Endothelial cell of umbilical vein (primary cell): ENCODE measurements around the gene SHOX. TPM values are rescaled to one million over a fixed set of nuclear protein-coding genes. Genes with fewer than 3 reads are reported as not detected.

Source experiments
- BruUV-seq: library from RNA; stranded (reverse); fragments of 400-500 nt; replicated peaks from 2 replicates; lab custom pipeline; 2021; lab: Mats Ljungman, UMichigan
- CTCF ChIA-PET: fragments of 300-600, 350-600 bp; sonication (Branson Sonifier 250); formaldehyde crosslinking; loops from one replicate; lab custom pipeline; 2021; ENCODE audit warnings: antibody characterized with exemption, inconsistent platforms; lab: Charles Lee
- POLR2A ChIA-PET: fragments of 300-600, 350-600 bp; sonication (Branson Sonifier 250); formaldehyde crosslinking; loops from one replicate; lab custom pipeline; 2021; ENCODE audit warnings: antibody characterized with exemption, inconsistent platforms; lab: Charles Lee
- DNase-seq: peaks from one replicate; pipeline ENCODE4 v3.0.0-alpha.2; 2011; ENCODE audit warnings: low read depth, low spot score
- FAIRE-seq: peaks from 2 replicates; lab custom pipeline; 2011; peaks lifted over from hg19 to GRCh38; lab: Jason Lieb, UNC
- H2AFZ ChIP-seq: 2 replicates; pipeline ENCODE4 v1.6.0; 2012; ENCODE audit warnings: low read depth, low read length, control low read depth, inconsistent platforms
- H3K27ac ChIP-seq: 2 replicates; pipeline ENCODE4 v1.5.1; 2011; ENCODE audit warnings: low read depth, mild to moderate bottlenecking, control low read depth, low read length, moderate library complexity; ENCODE audit not compliant: insufficient read depth
- H3K27me3 ChIP-seq, 2 experiments: 2 replicates each; pipeline versions ENCODE4 v1.6.0 to v1.6.1; 2011; ENCODE audit warnings: low read length in 2 of 2, mixed read lengths in 1 of 2; ENCODE audit not compliant: control insufficient read depth in 2 of 2, insufficient read depth in 2 of 2
- H3K36me3 ChIP-seq, 2 experiments: 2 replicates in 1 of 2; 3 replicates in 1 of 2; pipeline ENCODE4 v1.5.1; 2011; ENCODE audit warnings: low read length in 2 of 2, mild to moderate bottlenecking in 1 of 2, moderate library complexity in 1 of 2; ENCODE audit not compliant: control insufficient read depth in 2 of 2, insufficient read depth in 2 of 2; ENCODE audit errors: extremely low read depth in 1 of 2
- H3K4me1 ChIP-seq: 3 replicates; pipeline ENCODE4 v1.5.1; 2011; ENCODE audit warnings: mild to moderate bottlenecking, low read length; ENCODE audit not compliant: control insufficient read depth, insufficient read depth; ENCODE audit errors: extremely low read depth
- H3K4me2 ChIP-seq: 2 replicates; pipeline ENCODE4 v1.6.1; 2011; ENCODE audit warnings: low read length, control low read depth, mixed read lengths; ENCODE audit not compliant: insufficient read depth
- H3K4me3 ChIP-seq, 3 experiments: fragments of 200-600 bp in 1 of 3; sonication (generic), shearing (Covaris generic) in 1 of 3; replicated peaks in 1 of 3; 2 replicates each; pipeline ENCODE4 v1.5.1; 2011 to 2016; ENCODE audit warnings: control low read depth in 3 of 3, low read length in 3 of 3, mild to moderate bottlenecking in 2 of 3, inconsistent platforms in 1 of 3, low read depth in 1 of 3, moderate library complexity in 1 of 3; ENCODE audit not compliant: insufficient read depth in 1 of 3
- H3K79me2 ChIP-seq: 2 replicates; pipeline ENCODE4 v1.6.0; 2012; ENCODE audit warnings: low read length, inconsistent platforms; ENCODE audit not compliant: control insufficient read depth, insufficient read depth
- H3K9ac ChIP-seq: replicated peaks from 2 replicates; pipeline ENCODE3; 2011; ENCODE audit warnings: low read length, control low read depth; ENCODE audit not compliant: insufficient read depth; ENCODE audit errors: extremely low read depth
- H3K9me1 ChIP-seq: replicated peaks from 3 replicates; pipeline ENCODE4 v1.6.0; 2011; ENCODE audit warnings: mild to moderate bottlenecking, low read length; ENCODE audit not compliant: control insufficient read depth, insufficient read depth; ENCODE audit errors: extremely low read depth
- H3K9me3 ChIP-seq: replicated peaks from 2 replicates; pipeline ENCODE4 v1.5.1; 2012; ENCODE audit warnings: low read length, inconsistent platforms; ENCODE audit not compliant: control insufficient read depth, insufficient read depth
- H4K20me1 ChIP-seq: replicated peaks from 2 replicates; pipeline ENCODE3; 2011; ENCODE audit warnings: mild to moderate bottlenecking, low read length; ENCODE audit not compliant: control insufficient read depth, insufficient read depth; ENCODE audit errors: extremely low read depth
- EZH2 ChIP-seq: IDR thresholded peaks from 2 replicates; pipeline ENCODE4 v1.6.1; 2012; ENCODE audit warnings: borderline replicate concordance, low read depth, mild to moderate bottlenecking, moderate library complexity, low read length, inconsistent platforms; ENCODE audit not compliant: severe bottlenecking
- FOS ChIP-seq: IDR thresholded peaks from 2 replicates; pipeline ENCODE4 v1.6.1; 2011; ENCODE audit warnings: mild to moderate bottlenecking, low read length, moderate library complexity, borderline replicate concordance; ENCODE audit not compliant: insufficient read depth
- GATA2 ChIP-seq: IDR thresholded peaks from 2 replicates; pipeline ENCODE4 v1.7.0; 2011; ENCODE audit warnings: low read depth, mild to moderate bottlenecking, moderate library complexity, mixed read lengths, low read length; ENCODE audit not compliant: insufficient read length, insufficient read depth
- JUN ChIP-seq: IDR thresholded peaks from 2 replicates; pipeline ENCODE4 v1.6.1; 2011; ENCODE audit warnings: borderline replicate concordance, low read depth; ENCODE audit not compliant: insufficient read length, insufficient read depth
- MAX ChIP-seq: IDR thresholded peaks from 2 replicates; pipeline ENCODE4 v1.6.1; 2011; ENCODE audit not compliant: insufficient read depth, insufficient read length
- MYC ChIP-seq: IDR thresholded peaks from one replicate; pipeline ENCODE4 v1.6.1; 2011; ENCODE audit warnings: mild to moderate bottlenecking, low read depth, low read length
- POLR2A ChIP-seq: IDR thresholded peaks from 2 replicates; pipeline ENCODE4 v1.6.1; 2012; ENCODE audit warnings: low read depth, mild to moderate bottlenecking, control low read depth, low read length
- POLR2AphosphoS5 ChIP-seq: IDR thresholded peaks from 2 replicates; pipeline ENCODE4 v1.6.1; 2012; ENCODE audit warnings: low read depth, mild to moderate bottlenecking, control low read depth, low read length, moderate library complexity; ENCODE audit not compliant: insufficient read depth
- dilution Hi-C: fragments of 300-500 bp; cut with MboI; formaldehyde crosslinking; loops from one replicate; pipeline ENCODE4 v1.15.0; 2019; ENCODE audit warnings: low sequenced_read_pairs; ENCODE audit not compliant: extremely low pct_ligation_motif_present
- intact Hi-C: fragments of 100-400 bp; cut with micrococcal nuclease; formaldehyde crosslinking; loops from one replicate; pipeline ENCODE4 v1.10.0; 2022
- polyA plus RNA-seq, 4 experiments: library from polyadenylated mRNA; depleted of rRNA in 3 of 4; stranded (reverse) in 3 of 4; unstranded in 1 of 4; fragments of >200 nt; gene quantifications; 2 replicates each; pipeline versions ENCODE4 v1.2.1 to v1.2.3, GENCODE V29; 2011 to 2012; ENCODE audit warnings: missing spikeins in 1 of 4
- total RNA-seq: library from RNA; stranded (reverse); gene quantifications from 2 replicates; pipeline ENCODE4 v1.2.3, GENCODE V29; 2021
- TF ChIP-seq, protein P1 (sequence below), 2 donors: IDR thresholded peaks; 1 replicate in 1 of 2; 2 replicates in 1 of 2; pipeline ENCODE4 v1.5.1; 2011; ENCODE audit warnings: low read length in 2 of 2, mild to moderate bottlenecking in 2 of 2, moderate library complexity in 2 of 2, control low read depth in 1 of 2, inconsistent platforms in 1 of 2, low read depth in 1 of 2; ENCODE audit not compliant: insufficient read depth in 1 of 2; ENCODE audit errors: extremely low read depth in 1 of 2

The SHOX gene
- total and polyA plus RNA-seq, 2 donors (not counting 3 experiments of a cell fraction or from before 2014, with no cell fraction given), result not detected

DNA sequence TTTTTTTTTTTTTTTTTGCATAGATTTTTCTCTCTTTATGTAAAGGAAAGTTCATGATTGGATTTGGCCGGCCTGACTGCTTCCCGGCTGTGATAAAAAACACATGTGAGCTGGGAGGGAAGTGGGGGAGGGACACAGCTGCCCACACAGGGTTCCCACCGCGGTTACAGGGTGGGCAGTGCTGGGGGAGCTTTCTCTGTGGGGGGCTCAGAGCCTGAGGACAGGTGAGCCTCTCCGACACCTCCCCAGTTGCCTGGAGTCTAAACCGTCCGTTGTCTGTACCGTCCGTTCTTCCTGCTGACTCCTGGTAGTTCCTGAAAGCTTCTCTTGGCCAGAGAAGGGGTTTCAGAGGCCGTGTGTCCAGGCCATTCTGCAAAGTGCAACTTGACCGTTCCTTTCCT is 21.8 kb downstream of the SHOX start:
- TF ChIP-seq POLR2AphosphoS5 (no peak), MYC (no peak), GATA2 (no peak), MAX (no peak), EZH2 (no peak), JUN (no peak), FOS (no peak), POLR2A (no peak)
- TF ChIP-seq, protein P1, sequence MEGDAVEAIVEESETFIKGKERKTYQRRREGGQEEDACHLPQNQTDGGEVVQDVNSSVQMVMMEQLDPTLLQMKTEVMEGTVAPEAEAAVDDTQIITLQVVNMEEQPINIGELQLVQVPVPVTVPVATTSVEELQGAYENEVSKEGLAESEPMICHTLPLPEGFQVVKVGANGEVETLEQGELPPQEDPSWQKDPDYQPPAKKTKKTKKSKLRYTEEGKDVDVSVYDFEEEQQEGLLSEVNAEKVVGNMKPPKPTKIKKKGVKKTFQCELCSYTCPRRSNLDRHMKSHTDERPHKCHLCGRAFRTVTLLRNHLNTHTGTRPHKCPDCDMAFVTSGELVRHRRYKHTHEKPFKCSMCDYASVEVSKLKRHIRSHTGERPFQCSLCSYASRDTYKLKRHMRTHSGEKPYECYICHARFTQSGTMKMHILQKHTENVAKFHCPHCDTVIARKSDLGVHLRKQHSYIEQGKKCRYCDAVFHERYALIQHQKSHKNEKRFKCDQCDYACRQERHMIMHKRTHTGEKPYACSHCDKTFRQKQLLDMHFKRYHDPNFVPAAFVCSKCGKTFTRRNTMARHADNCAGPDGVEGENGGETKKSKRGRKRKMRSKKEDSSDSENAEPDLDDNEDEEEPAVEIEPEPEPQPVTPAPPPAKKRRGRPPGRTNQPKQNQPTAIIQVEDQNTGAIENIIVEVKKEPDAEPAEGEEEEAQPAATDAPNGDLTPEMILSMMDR (IDR thresholded peaks at IDR 0.05; ENCODE audit: extremely low read depth in 1 of 2, insufficient read depth in 1 of 2, low read depth in 1 of 2, low read length in 2 of 2), result no peak
- no peak overlapping the region for H2AFZ ChIP-seq
- no peak overlapping the region for H3K27ac ChIP-seq
- no peaks in the 10 kb centered on the region for H3K79me2 ChIP-seq
- H4K20me1 ChIP-seq, result no peaks in the 10 kb centered on the region
- no peaks in the 10 kb centered on the region for H3K27me3 ChIP-seq
- H3K4me2 ChIP-seq, result no peak overlapping the region
- CTCF ChIA-PET, result no interaction called here
- POLR2A ChIA-PET, result no interaction called here
- no peaks in the 10 kb centered on the region for H3K4me1 ChIP-seq
- H3K9me3 ChIP-seq, result no peaks in the 10 kb centered on the region
- DNase-seq, result no peak
- dilution Hi-C loops, result no loop called here
- FAIRE-seq, result no peak
- intact Hi-C loops, result no loop called here
- H3K4me3 ChIP-seq, result no peak overlapping the region
- no peaks in the 10 kb centered on the region for H3K9me1 ChIP-seq
- no peak overlapping the region for H3K9ac ChIP-seq
- BruUV-seq, result no TSS peak
- H3K36me3 ChIP-seq, result no peaks in the 10 kb centered on the region
